Measurements from ENCODE around the gene DLEC1.
"Not testable (repeated sequence)": the region's sequence is repeated elsewhere in the genome, so short reads cannot be mapped to it uniquely, and the experiment has no call there.

DNA sequence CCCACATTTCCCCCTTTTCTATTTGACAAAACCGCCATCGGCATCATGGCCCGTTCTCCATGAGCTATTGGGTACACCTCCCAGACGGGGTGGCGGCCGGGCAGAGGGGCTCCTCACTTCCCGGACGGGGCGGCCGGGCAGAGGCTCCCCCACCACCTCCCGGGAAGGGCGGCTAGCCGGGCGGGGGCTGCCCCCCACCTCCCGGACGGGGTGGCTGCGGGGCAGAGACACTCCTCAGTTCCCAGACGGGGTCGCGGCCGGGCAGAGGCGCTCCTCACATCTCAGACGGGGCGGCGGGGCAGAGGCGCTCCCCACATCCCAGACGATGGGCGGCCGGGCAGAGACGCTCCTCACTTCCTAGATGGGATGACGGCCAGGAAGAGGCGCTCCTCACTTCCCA, 25.4 kb downstream of the DLEC1 start:
- not testable (repeated sequence) for TF ChIP-seq ZNF274 (IDR thresholded peaks at IDR 0.05; ENCODE audit: low read depth, low read length); YY1 (IDR thresholded peaks at IDR 0.05; ENCODE audit: insufficient read depth, insufficient read length)

Data from NT2/D1 (cell line).